GM21381 (cell line): ENCODE results near the gene DLG2.

ENCODE experiments used
- ATAC-seq: cut with Tn5 transposase; IDR thresholded peaks from one replicate; pipeline ENCODE4 v1.9.1; 2021; ENCODE audit warnings: mild to moderate bottlenecking, moderate library complexity; ENCODE audit not compliant: unreplicated experiment

Gene DLG2

DNA sequence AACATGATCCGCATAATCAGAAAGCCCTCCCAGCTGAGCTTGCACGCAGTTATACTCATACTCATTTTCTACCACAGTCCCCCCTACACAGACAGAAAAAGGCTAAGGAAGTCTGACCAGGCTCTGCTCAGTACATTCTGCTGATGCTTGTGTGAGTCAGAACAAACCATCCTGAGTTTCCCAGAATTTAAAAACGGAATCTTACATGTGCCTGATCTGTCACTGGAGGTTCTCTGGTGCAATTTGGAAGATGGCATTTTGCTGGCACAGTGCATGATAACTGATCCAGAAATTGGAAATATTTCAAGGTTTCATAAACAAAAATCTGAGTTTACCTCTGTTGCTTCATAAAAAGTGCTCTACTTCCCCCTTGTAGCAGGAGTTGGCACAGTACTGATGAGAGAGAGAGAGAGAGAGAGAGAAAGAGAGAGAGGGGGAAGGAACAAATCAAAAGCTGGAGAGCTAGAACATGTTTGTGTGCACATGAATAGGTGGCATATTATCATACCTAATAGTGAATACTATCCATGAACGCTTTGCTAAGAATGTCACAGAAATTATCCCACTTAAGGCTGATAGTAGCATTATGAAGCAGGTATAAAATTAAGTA is 1085.3 kb downstream of the DLG2 start:
- no peak for ATAC-seq

- ATAC-seq: no peak
Observed at GRCh38 chr11:84536456-84536855, 1090.7 kb downstream of the DLG2 start.

DNA sequence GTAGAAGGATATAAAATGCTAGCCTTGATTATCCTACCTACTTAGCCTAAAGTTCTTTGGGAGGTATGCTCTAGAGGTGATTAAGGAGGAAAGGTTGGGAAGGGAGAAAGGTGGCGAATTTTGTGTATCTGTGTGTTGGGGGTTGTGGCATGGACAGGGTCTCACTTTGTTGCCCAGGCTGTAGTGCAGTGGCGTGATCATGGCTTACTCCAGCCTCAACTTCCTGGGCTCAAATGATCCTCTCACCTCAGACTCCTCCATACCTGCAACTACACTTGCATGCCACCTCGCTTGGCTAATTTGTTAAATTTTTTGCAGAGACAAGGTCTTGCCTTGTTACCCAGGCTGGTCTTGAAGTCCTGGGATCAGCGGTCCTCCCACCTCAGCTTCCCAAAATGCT is 1094.8 kb downstream of the DLG2 start:
- ATAC-seq: no peak

GRCh38 chr11:84526250-84526649 is 1100.9 kb downstream of the DLG2 start:
- ATAC-seq: no peak

GRCh38 chr11:84524422-84525051 is 1102.6 kb downstream of the DLG2 start:
- no peak for ATAC-seq

- ATAC-seq: no peak
Observed at GRCh38 chr11:84522331-84522730, 1104.8 kb downstream of the DLG2 start.

DNA sequence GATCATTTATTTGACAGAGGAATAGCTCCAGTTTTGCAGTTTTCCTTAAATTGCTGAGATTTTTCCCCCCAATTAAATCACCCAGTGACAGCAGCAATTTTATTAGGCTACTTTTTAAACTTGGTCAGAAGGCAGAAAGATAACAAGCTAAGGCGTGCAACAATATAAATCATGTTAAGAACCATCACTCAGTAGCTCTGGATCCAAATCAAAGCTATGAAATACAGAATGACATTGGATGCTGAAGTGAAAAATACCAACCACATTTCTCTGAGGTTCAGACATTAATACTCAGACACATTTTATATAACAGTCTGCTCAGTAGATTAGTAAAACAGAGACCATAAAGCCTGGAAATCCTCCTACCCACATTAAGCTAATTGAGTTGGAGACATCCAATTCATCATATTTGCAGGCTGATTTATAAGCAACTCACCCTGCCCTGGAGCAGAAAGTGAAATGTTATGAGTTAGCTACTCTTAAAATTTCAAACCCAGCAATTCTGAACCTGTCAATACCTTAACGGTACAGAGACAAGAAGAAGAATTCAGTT is 1108.4 kb downstream of the DLG2 start:
- ATAC-seq: no peak

GRCh38 chr11:84514436-84514835 is 1112.7 kb downstream of the DLG2 start:
- no peak for ATAC-seq

GRCh38 chr11:84503503-84503902 is 1123.6 kb downstream of the DLG2 start:
- no peak for ATAC-seq

- no peak for ATAC-seq
Observed at GRCh38 chr11:84501750-84502149, 1125.4 kb downstream of the DLG2 start.

DNA sequence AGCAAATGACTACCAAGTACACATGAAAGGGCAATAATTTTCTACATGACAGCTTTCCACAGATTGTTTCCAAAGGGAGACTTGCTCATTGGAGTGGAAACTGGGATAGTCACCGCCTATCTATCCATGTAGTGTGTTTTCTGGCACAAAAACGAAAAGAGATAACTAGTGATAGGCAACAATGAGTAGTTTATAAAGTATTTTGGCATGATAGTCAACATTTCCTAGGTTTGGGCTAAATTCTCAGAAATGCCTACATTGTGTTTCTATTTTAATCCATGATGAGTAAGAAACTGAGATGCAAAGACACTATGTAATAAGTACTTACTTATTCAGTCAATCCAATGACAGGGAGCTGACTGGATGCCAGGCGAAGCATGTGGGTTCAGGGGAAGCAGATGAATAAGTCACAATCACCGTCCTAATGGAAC is 1129.1 kb downstream of the DLG2 start:
- ATAC-seq: no peak

DNA sequence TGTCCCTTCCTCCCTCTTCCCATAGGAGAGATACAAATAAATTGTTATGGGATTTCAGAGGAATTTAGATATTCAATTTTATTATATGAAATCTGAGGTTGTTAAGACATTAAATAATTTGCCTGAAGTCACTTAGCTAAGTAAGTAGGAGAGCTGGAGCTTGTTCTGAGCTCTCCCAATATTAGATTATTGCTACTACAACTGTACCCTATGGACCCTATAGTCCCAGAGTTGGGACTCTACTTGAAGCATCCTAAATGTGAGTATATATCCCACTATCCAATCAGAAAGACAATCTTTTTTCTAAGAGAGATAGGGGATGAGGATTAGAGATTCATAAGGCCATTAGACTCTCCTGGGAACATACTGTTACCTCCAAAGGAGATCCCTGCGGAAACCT is 1130.0 kb downstream of the DLG2 start:
- ATAC-seq: no peak

DNA sequence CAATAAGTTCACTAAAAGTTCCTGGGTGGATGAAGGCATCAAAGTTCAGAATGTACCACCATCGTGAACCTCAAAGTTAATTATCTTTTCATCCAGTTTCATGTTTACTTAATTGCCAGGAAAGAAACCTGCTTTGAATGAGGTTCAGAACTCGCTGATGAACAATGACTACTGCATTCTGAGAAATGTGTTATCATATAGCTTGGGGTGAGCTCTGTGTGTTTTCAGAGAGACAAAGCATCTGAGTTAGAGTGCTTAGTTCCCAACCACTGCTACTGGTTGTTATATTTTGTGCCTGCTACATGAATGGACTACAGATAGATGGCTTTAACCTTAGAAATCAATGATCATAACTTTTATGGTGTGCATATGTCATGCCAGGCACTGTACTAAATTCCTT is 1131.0 kb downstream of the DLG2 start:
- no peak for ATAC-seq

- no peak for ATAC-seq
Observed at GRCh38 chr11:84480131-84480530, 1147.0 kb downstream of the DLG2 start.

- ATAC-seq: no peak
Observed at GRCh38 chr11:84476581-84476980, 1150.6 kb downstream of the DLG2 start.

- no peak for ATAC-seq
Observed at GRCh38 chr11:84471501-84471900, 1155.6 kb downstream of the DLG2 start.

DNA sequence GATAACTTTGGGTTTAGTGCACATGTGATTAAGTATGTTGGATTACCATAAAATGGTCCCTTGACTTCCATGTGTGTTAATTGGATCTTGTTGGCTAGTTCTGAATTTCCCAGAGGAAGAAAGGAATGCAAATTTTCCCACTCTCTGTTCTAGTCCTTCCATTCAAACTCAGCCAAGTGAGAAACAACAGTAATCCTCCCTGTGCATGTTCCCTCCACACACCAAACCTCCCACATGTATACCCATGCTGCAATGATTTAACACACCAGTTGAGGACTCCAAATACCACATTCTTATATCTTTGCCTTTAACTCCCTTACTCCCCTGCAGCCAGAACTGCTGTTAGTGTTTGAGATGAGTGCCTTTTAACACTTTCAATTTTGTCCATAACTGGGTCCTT is 1158.9 kb downstream of the DLG2 start:
- no peak for ATAC-seq

- no peak for ATAC-seq
Observed at GRCh38 chr11:84465040-84465439, 1162.1 kb downstream of the DLG2 start.

- no peak for ATAC-seq
Observed at GRCh38 chr11:84455691-84456090, 1171.5 kb downstream of the DLG2 start.

GRCh38 chr11:84452211-84452610 is 1174.9 kb downstream of the DLG2 start:
- no peak for ATAC-seq

DNA sequence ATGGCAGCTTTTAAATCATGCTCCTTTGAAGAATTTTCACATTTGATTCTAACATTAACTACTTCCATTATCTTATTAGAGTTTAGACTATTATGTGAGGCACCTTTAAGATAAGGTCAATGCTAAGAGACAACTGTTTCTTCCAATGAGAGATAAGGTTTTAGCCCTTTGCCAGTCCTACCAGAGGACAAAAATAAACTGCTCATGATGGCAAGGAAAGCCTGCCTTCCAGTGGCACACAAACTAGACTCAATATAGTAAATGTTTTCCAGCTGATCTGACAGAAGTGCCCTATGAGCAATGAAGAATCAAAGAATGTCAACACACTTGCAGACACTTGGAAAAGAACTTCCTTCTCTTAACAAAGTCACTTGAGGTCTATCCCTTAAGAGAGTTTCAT is 1188.6 kb downstream of the DLG2 start:
- no peak for ATAC-seq

GRCh38 chr11:84437071-84437980 is 1189.8 kb downstream of the DLG2 start:
- ATAC-seq: peak; percentile 87
